GM23338 (cell line): Measurements from ENCODE around the gene MTRFR. TPM values are rescaled to one million over a fixed set of nuclear protein-coding genes. Genes with fewer than 3 reads are reported as not detected.

Source experiments
- ATAC-seq: fragments of 200-7000 bp; cut with Tn5 transposase; 3 replicates; pipeline ENCODE4 v1.9.1; 2020
- DNase-seq: peaks from one replicate; pipeline ENCODE4 v3.0.0-alpha.2; 2015; ENCODE audit warnings: low spot score
- H2AFZ ChIP-seq: fragments of 200-600 bp; sonication (generic); 2 replicates; pipeline ENCODE4 v1.8.0; 2016; ENCODE audit warnings: antibody characterized with exemption, mild to moderate bottlenecking, moderate library complexity
- H3F3A ChIP-seq: fragments of 200-600 bp; sonication (generic); replicated peaks from 2 replicates; pipeline ENCODE4 v1.8.0; 2017; ENCODE audit warnings: antibody characterized with exemption, mixed run types, low read depth
- H3K27ac ChIP-seq: fragments of 200-600 bp; sonication (generic); 2 replicates; pipeline ENCODE4 v1.6.1; 2016; ENCODE audit warnings: low read depth
- H3K27me3 ChIP-seq: fragments of 200-600 bp; sonication (generic); 2 replicates; pipeline ENCODE4 v1.8.0; 2016; ENCODE audit warnings: mild to moderate bottlenecking, mixed run types, moderate library complexity; ENCODE audit not compliant: insufficient read depth
- H3K36me3 ChIP-seq: fragments of 200-600 bp; sonication (generic); 2 replicates; pipeline ENCODE4 v1.8.0; 2016; ENCODE audit warnings: mild to moderate bottlenecking; ENCODE audit not compliant: insufficient read depth
- H3K4me1 ChIP-seq: fragments of 200-600 bp; sonication (generic); 2 replicates; pipeline ENCODE4 v1.8.0; 2016; ENCODE audit warnings: mild to moderate bottlenecking, moderate library complexity; ENCODE audit not compliant: insufficient read depth
- H3K4me2 ChIP-seq: fragments of 200-600 bp; sonication (generic); 2 replicates; pipeline ENCODE4 v1.7.1; 2017; ENCODE audit warnings: mixed run types
- H3K4me3 ChIP-seq: fragments of 200-600 bp; sonication (generic); 2 replicates; pipeline ENCODE4 v1.6.1; 2016; ENCODE audit warnings: mixed run types
- H3K79me2 ChIP-seq: fragments of 200-600 bp; sonication (generic); replicated peaks from 2 replicates; pipeline ENCODE4 v1.8.0; 2017; ENCODE audit warnings: mild to moderate bottlenecking; ENCODE audit not compliant: insufficient read depth
- H3K9me2 ChIP-seq: fragments of 200-600 bp; sonication (generic); 2 replicates; pipeline ENCODE4 v1.8.0; 2017; ENCODE audit not compliant: insufficient read depth
- H4K20me1 ChIP-seq: fragments of 200-600 bp; sonication (generic); replicated peaks from 2 replicates; pipeline ENCODE4 v1.8.0; 2017; ENCODE audit warnings: mild to moderate bottlenecking; ENCODE audit not compliant: insufficient read depth
- H3K27ac Mint-ChIP-seq: 2 replicates; pipeline ENCODE4 v1.8.0; 2020; ENCODE audit warnings: inconsistent platforms, mild to moderate bottlenecking, moderate library complexity, mixed read lengths
- H3K27me3 Mint-ChIP-seq: 3 replicates; pipeline ENCODE4 v1.8.0; 2022; ENCODE audit warnings: low read depth, mild to moderate bottlenecking, moderate library complexity, mixed read lengths, inconsistent platforms; ENCODE audit not compliant: insufficient read depth, poor library complexity
- H3K36me3 Mint-ChIP-seq: 3 replicates; pipeline ENCODE4 v1.8.0; 2021; ENCODE audit warnings: low read depth, mild to moderate bottlenecking, inconsistent platforms, moderate library complexity, mixed read lengths
- H3K4me1 Mint-ChIP-seq: 3 replicates; pipeline ENCODE4 v1.8.0; 2020; ENCODE audit warnings: mild to moderate bottlenecking, inconsistent platforms, mixed read lengths
- H3K4me3 Mint-ChIP-seq: 3 replicates; pipeline ENCODE4 v1.8.0; 2021; ENCODE audit warnings: moderate library complexity, mild to moderate bottlenecking, inconsistent platforms, mixed read lengths
- H3K9me3 Mint-ChIP-seq: 3 replicates; pipeline ENCODE4 v1.8.0; 2020; ENCODE audit warnings: moderate library complexity, mild to moderate bottlenecking, inconsistent platforms, mixed read lengths
- CREB1 ChIP-seq: fragments of 250-450 bp; sonication (Bioruptor Pico); IDR thresholded peaks from 2 replicates; pipeline ENCODE4 v1.5.0; 2020; ENCODE audit warnings: low read depth, mild to moderate bottlenecking, moderate library complexity
- ETS1 ChIP-seq: IDR thresholded peaks from 2 replicates; pipeline ENCODE4 v1.6.1; 2016; ENCODE audit warnings: antibody characterized with exemption
- EZH2 ChIP-seq: fragments of 200-600 bp; sonication (generic); IDR thresholded peaks from one replicate; pipeline ENCODE4 v1.8.0; 2017; ENCODE audit warnings: antibody characterized with exemption, mild to moderate bottlenecking, low read depth; ENCODE audit not compliant: unreplicated experiment
- EZH2phosphoT487 ChIP-seq: fragments of 200-600 bp; sonication (generic); IDR thresholded peaks from one replicate; pipeline ENCODE4 v1.8.1; 2018; ENCODE audit warnings: antibody characterized with exemption; ENCODE audit not compliant: unreplicated experiment
- POLR2AphosphoS5 ChIP-seq: IDR thresholded peaks from 2 replicates; pipeline ENCODE4 v1.6.1; 2016; ENCODE audit warnings: antibody characterized with exemption, low read depth
- STAT1 ChIP-seq: IDR thresholded peaks from one replicate; pipeline ENCODE4 v1.6.1; 2016; ENCODE audit warnings: antibody characterized with exemption; ENCODE audit not compliant: unreplicated experiment
- ZNF114 ChIP-seq: fragments of 250-450 bp; sonication (Bioruptor Pico); IDR thresholded peaks from 2 replicates; pipeline ENCODE4 v1.5.0; 2020; ENCODE audit warnings: mild to moderate bottlenecking, moderate library complexity
- ZNF462 ChIP-seq: fragments of 250-450 bp; sonication (Bioruptor Pico); IDR thresholded peaks from 2 replicates; pipeline ENCODE4 v1.5.0; 2020; ENCODE audit warnings: mild to moderate bottlenecking, moderate library complexity
- polyA plus RNA-seq: library from polyadenylated mRNA; unstranded; fragments of >200 nt; fragmentation: Nextera tagmentation; extraction: Ambion mirVana; gene quantifications from 2 replicates; pipeline ENCODE4 v1.2.1, GENCODE V29; 2016
- total RNA-seq: library from RNA; depleted of rRNA; stranded (reverse); fragments of >200 nt; shearing (Covaris generic); gene quantifications from 2 replicates; pipeline ENCODE4 v1.2.3, GENCODE V29; 2014

Gene MTRFR
- total and polyA plus RNA-seq, 2 experiments from 2014 or later = 14.8 to 38.4 TPM

- Mint-ChIP-seq H3K4me1 (peaks cover 7% of the 10 kb centered on the region; the same call in 2 of the 3 replicates), H3K36me3 (peaks cover 11% of the 10 kb centered on the region), H3K9me3 (no peaks in the 10 kb centered on the region), H3K4me3 (peak overlapping the region; percentile 94), H3K27me3 (peaks cover 17% of the 10 kb centered on the region), H3K27ac (peak overlapping the region; percentile 90)
- Histone ChIP-seq H3K4me1 (peaks cover 11% of the 10 kb centered on the region), H3F3A (no peaks in the 10 kb centered on the region), H3K27ac (no peak overlapping the region), H4K20me1 (no peaks in the 10 kb centered on the region; the same call in 1 of the 2 replicates), H2AFZ (peak overlapping the region; percentile 90; the same call in 1 of the 2 replicates), H3K4me3 (peak overlapping the region; percentile 64), H3K79me2 (peaks cover 46% of the 10 kb centered on the region), H3K27me3 (no peaks in the 10 kb centered on the region), H3K4me2 (peak overlapping the region; percentile 93), H3K36me3 (peaks cover 2% of the 10 kb centered on the region; the same call in 1 of the 2 replicates), H3K9me2 (no peaks in the 10 kb centered on the region)
- ATAC-seq (no peak), DNase-seq (peak; percentile 19)
- no peak for TF ChIP-seq ETS1
- no peak for TF ChIP-seq ZNF462 (CRISPR knock-in tag)
- no peak for TF ChIP-seq EZH2
- no peak for TF ChIP-seq ZNF114 (CRISPR knock-in tag)
- no peak for TF ChIP-seq POLR2AphosphoS5
- TF ChIP-seq CREB1 = no peak
- TF ChIP-seq STAT1 = no peak
- TF ChIP-seq EZH2phosphoT487 = no peak
Measured at GRCh38 chr12:123231931-123232330, 1.3 kb upstream of the MTRFR start.
